Sigmoid colon (tissue), 7 donors: Measurements from ENCODE around the gene EPHA4. TPM values are rescaled to one million over a fixed set of nuclear protein-coding genes. Genes with fewer than 3 reads are reported as not detected.

ENCODE experiments used
- DNase-seq: peaks from one replicate; pipeline ENCODE4 v3.0.0-alpha.2; 2019
- H3K27ac ChIP-seq, 4 donors: fragments of 200-600 bp; sonication (generic); one replicate each; pipeline ENCODE4 v1.5.1; 2016 to 2019; ENCODE audit warnings: mild to moderate bottlenecking in 1 of 4
- H3K27me3 ChIP-seq, 3 donors: fragments of 200-600 bp; sonication (generic); one replicate each; pipeline ENCODE4 v1.5.1; 2019; ENCODE audit warnings: mild to moderate bottlenecking in 1 of 3
- H3K36me3 ChIP-seq, 4 donors: fragments of 200-600 bp; sonication (generic); one replicate each; pipeline ENCODE4 v1.5.1; 2016 to 2019
- H3K4me1 ChIP-seq, 4 donors: fragments of 200-600 bp; sonication (generic); one replicate each; pipeline ENCODE4 v1.5.1; 2017 to 2019
- H3K4me3 ChIP-seq, 4 donors: fragments of 200-600 bp; sonication (generic); one replicate each; pipeline ENCODE4 v1.5.1; 2017 to 2019; ENCODE audit warnings: mild to moderate bottlenecking in 2 of 4, moderate library complexity in 1 of 4
- H3K9me3 ChIP-seq, 4 donors: fragments of 200-600 bp in 3 of 4; sonication (generic) in 3 of 4; one replicate each; pipeline versions ENCODE4 v1.5.1 to v1.6.1; 2013 to 2019
- CTCF ChIP-seq, 4 experiments: fragments of 450-650 bp in 3 of 4; fragments of 200-600 bp in 1 of 4; IDR thresholded peaks; one replicate each; pipeline ENCODE4 v1.5.1; 2016 to 2019; ENCODE audit warnings: antibody characterized with exemption in 4 of 4, mild to moderate bottlenecking in 3 of 4, moderate library complexity in 2 of 4
- EP300 ChIP-seq, 4 donors: sonication (generic); formaldehyde crosslinking; IDR thresholded peaks; one replicate each; pipeline ENCODE4 v1.6.1; 2017; ENCODE audit warnings: antibody characterized with exemption in 4 of 4
- POLR2A ChIP-seq, 2 donors: fragments of 450-650 bp; IDR thresholded peaks; one replicate each; pipeline ENCODE4 v1.6.1; 2016; ENCODE audit warnings: antibody characterized with exemption in 2 of 2, mild to moderate bottlenecking in 2 of 2, moderate library complexity in 2 of 2
- POLR2AphosphoS5 ChIP-seq, 4 donors: sonication (generic); formaldehyde crosslinking; IDR thresholded peaks; one replicate each; pipeline ENCODE4 v1.6.1; 2017; ENCODE audit warnings: antibody characterized with exemption in 4 of 4
- WGBS, 2 donors: extraction: QIAGEN DNeasy Blood & Tissue Kit; methylation state at CpG; one replicate each; pipeline ENCODE4 v1.1.7; 2013; 5-methylcytosine and 5-hydroxymethylcytosine counted together
- intact Hi-C: fragments of 100-400 bp; cut with DNase I; formaldehyde crosslinking; loops from one replicate; pipeline ENCODE4 v1.15.1; 2023
- polyA plus RNA-seq, 3 donors: library from polyadenylated mRNA; stranded (reverse); fragments of 200-250 nt; gene quantifications; one replicate each; pipeline ENCODE4 v1.2.3, GENCODE V29; 2013
- total RNA-seq, 4 donors: library from RNA; depleted of rRNA; stranded (reverse); fragments of >200 nt; gene quantifications; one replicate each; pipeline ENCODE4 v1.1.0, GENCODE V29; 2016
- donor health status: healthy with polysubstance abuse.
- donor health status: Bipolar disorder and iron deficiency.
- donor health status: healthy.

Gene EPHA4
- total and polyA plus RNA-seq, 7 donors, result 1.2 to 50.7 (median 26.9) TPM

- Histone ChIP-seq H3K9me3 (no peaks in the 10 kb centered on the region), H3K27ac (no peak overlapping the region), H3K27me3 (no peaks in the 10 kb centered on the region), H3K4me3 (no peak overlapping the region), H3K4me1 (peaks cover 0 to 15% (median 10%) of the 10 kb centered on the region in 4 donors), H3K36me3 (peaks cover 0 to 22% (median 11%) of the 10 kb centered on the region in 4 donors)
- DNase-seq, result no peak
- WGBS, 2 donors, result 96 to 99% methylated on average over 2 of the region's 2 CpGs
- TF ChIP-seq POLR2A (IDR thresholded peaks at IDR 0.05) (no peak), CTCF (IDR thresholded peaks at IDR 0.05) (no peak), EP300 (IDR thresholded peaks at IDR 0.05) (no peak), POLR2AphosphoS5 (IDR thresholded peaks at IDR 0.05) (no peak)
- intact Hi-C loops, result no loop called here
Observed at GRCh38 chr2:221446140-221446539, 126.0 kb downstream of the EPHA4 start.

GRCh38 chr2:221444106-221444505 lies 128.0 kb downstream of the EPHA4 start:
- H3K27ac ChIP-seq, result no peak overlapping the region
- no peak overlapping the region for H3K4me3 ChIP-seq
- H3K4me1 ChIP-seq, result peaks cover 0 to 30% (median 26%) of the 10 kb centered on the region in 4 donors
- intact Hi-C loops, result no loop called here
- peaks cover 0 to 26% (median 11%) of the 10 kb centered on the region in 4 donors for H3K36me3 ChIP-seq
- TF ChIP-seq CTCF (IDR thresholded peaks at IDR 0.05), result no peak
- peak in 1 of 4 donors; percentile 7 for TF ChIP-seq POLR2AphosphoS5 (IDR thresholded peaks at IDR 0.05)
- WGBS, 2 donors, result 18 to 49% methylated on average over 2 of the region's 2 CpGs
- no peaks in the 10 kb centered on the region for H3K9me3 ChIP-seq
- no peaks in the 10 kb centered on the region for H3K27me3 ChIP-seq
- DNase-seq, result no peak

- intact Hi-C loops, result no loop called here
- peaks cover 0 to 26% (median 11%) of the 10 kb centered on the region in 4 donors for H3K36me3 ChIP-seq
- H3K27me3 ChIP-seq, result no peaks in the 10 kb centered on the region
- no peak overlapping the region for H3K4me3 ChIP-seq
- no peak for DNase-seq
- no peaks in the 10 kb centered on the region for H3K9me3 ChIP-seq
- H3K27ac ChIP-seq, result no peak overlapping the region
- peaks cover 0 to 25% (median 22%) of the 10 kb centered on the region in 4 donors for H3K4me1 ChIP-seq
- TF ChIP-seq EP300 (IDR thresholded peaks at IDR 0.05), result no peak
- TF ChIP-seq POLR2A (IDR thresholded peaks at IDR 0.05), result no peak
- TF ChIP-seq POLR2AphosphoS5 (IDR thresholded peaks at IDR 0.05), result no peak
- no peak for TF ChIP-seq CTCF (IDR thresholded peaks at IDR 0.05)
- 92 to 93% methylated on average over 1 of the region's 1 CpG for WGBS, 2 donors
Observed at GRCh38 chr2:221443645-221444044, 128.5 kb downstream of the EPHA4 start.

GRCh38 chr2:221442128-221442527 lies 130.0 kb downstream of the EPHA4 start:
- no peaks in the 10 kb centered on the region for H3K27me3 ChIP-seq
- H3K4me1 ChIP-seq, result peaks cover 0 to 27% (median 23%) of the 10 kb centered on the region in 4 donors
- no peak for DNase-seq
- H3K27ac ChIP-seq, result no peak overlapping the region
- WGBS, 2 donors, result 95 to 96% methylated on average over 4 of the region's 4 CpGs
- TF ChIP-seq POLR2A (IDR thresholded peaks at IDR 0.05) (no peak), CTCF (IDR thresholded peaks at IDR 0.05) (no peak), EP300 (IDR thresholded peaks at IDR 0.05) (no peak), POLR2AphosphoS5 (IDR thresholded peaks at IDR 0.05) (no peak)
- H3K36me3 ChIP-seq, result peaks cover 0 to 26% (median 11%) of the 10 kb centered on the region in 4 donors
- H3K9me3 ChIP-seq, result no peaks in the 10 kb centered on the region
- intact Hi-C loops, result no loop called here
- no peak overlapping the region for H3K4me3 ChIP-seq
